GM10248 (cell line): ENCODE data around the gene TBC1D19.

ENCODE experiments used
- CTCF ChIA-PET: fragments of 300-600 bp; sonication (Branson Sonifier 250); formaldehyde crosslinking; extraction: SDS; loops from one replicate; lab custom pipeline; 2021; ENCODE audit warnings: antibody characterized with exemption; lab: Yijun Ruan, JAX
- POLR2A ChIA-PET: fragments of 350-650 bp; sonication (Branson Sonifier 250); formaldehyde crosslinking; extraction: SDS; loops from one replicate; lab custom pipeline; 2020; ENCODE audit warnings: antibody characterized with exemption; lab: Yijun Ruan, JAX
- DNase-seq: peaks from one replicate; pipeline ENCODE4 v3.0.0; 2012; ENCODE audit errors: extremely low spot score
- CTCF ChIP-seq: IDR thresholded peaks from 2 replicates; pipeline ENCODE4 v1.5.1; 2012; ENCODE audit warnings: mild to moderate bottlenecking, low read depth; ENCODE audit errors: extremely low read depth, missing control alignments, control extremely low read depth

Gene TBC1D19

GRCh38 chr4:26721685-26722084, 137.8 kb downstream of the TBC1D19 start:
- DNase-seq, result no peak
- no peak for TF ChIP-seq CTCF
- POLR2A ChIA-PET, result interaction anchor here (0.6 kb wide), 1 partner anchor 166 kb away, joined by 7 read pairs; no protein-coding TSS in a partner anchor
- CTCF ChIA-PET, result interaction anchor here (0.7 to 2.7 kb wide), 13 partner anchors 8 to 735 kb away, joined by 3 to 12 read pairs (median 4); no protein-coding TSS in a partner anchor

DNA sequence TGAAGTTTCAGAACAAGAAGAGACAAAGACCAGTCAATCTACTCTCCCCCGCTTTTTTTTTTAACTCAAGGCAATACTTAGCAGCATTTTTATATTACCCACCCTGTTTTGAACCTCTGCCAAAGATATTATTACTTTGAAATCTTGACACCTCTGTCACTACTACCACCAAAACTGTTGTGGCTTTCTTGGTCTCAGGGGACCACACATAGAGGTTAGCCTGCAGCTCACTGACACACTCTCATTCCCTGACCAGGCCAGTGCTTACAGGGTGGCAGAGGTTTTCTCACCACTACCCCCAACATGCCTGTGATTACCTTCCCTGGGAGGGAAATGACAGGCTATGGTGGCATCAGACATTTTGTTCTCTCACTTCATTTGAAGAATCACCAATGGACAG, 139.3 kb downstream of the TBC1D19 start:
- CTCF ChIA-PET, result interaction anchor here (0.9 to 2.1 kb wide), 4 partner anchors 10 to 278 kb away, joined by 3 to 8 read pairs (median 4); no protein-coding TSS in a partner anchor
- TF ChIP-seq CTCF, result no peak
- POLR2A ChIA-PET, result no interaction called here
- peak; percentile 12 for DNase-seq

DNA sequence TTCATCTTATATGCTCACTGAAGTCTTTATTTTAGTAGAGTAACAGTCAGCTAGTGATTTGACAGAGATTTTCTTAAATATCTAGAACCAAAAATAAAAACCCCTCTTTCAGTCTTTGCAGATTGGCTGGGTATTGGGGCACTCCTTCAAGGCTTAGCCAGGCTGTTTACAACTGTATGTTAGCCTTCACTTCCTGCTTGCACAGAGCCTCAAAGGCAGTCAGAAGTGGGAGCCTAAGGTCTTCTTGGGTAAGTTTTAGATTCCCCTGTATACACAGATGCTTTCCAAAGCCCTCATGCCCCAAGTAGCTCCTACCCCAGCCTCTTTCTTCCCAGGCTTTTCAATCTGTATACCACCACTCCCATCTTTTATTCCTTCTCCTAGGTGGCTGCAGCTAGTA, 140.7 kb downstream of the TBC1D19 start:
- no peak for DNase-seq
- ChIA-PET CTCF (interaction anchor here (2.0 to 2.1 kb wide), 2 partner anchors 9 to 276 kb away, joined by 5 to 8 read pairs; no protein-coding TSS in a partner anchor), POLR2A (no interaction called here)
- no peak for TF ChIP-seq CTCF

- no peak for DNase-seq
- no peak for TF ChIP-seq CTCF
- POLR2A ChIA-PET, result no interaction called here
- CTCF ChIA-PET, result interaction anchor here (1.5 kb wide), 1 partner anchor 92 kb away, joined by 3 read pairs; no protein-coding TSS in a partner anchor
These were observed 142.9 kb downstream of the TBC1D19 start for GRCh38 chr4:26726655-26727387.

GRCh38 chr4:26727844-26728243, 144.0 kb downstream of the TBC1D19 start:
- POLR2A ChIA-PET, result no interaction called here
- CTCF ChIA-PET, result interaction anchor here (0.6 to 1.5 kb wide), 2 partner anchors 42 to 91 kb away, joined by 3 read pairs; no protein-coding TSS in a partner anchor
- no peak for DNase-seq
- TF ChIP-seq CTCF, result no peak

DNA sequence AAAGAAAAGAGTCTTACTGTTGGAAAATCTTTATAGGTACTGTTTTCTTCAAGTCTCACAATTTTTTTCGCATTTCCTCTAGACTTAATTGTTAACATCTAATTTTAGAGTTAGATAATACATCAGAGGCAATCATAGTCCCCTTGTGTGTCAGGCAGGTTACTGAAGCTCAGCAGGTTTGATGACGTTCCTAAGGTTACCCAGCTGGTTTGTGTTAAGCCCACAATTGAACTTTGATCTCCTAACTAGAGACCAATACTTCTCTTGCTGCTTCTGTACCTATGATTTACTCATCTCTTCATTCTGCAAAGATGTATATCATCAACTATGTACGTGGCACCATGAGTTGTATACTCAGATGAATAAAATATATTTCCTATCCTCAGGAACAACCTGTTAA, 145.1 kb downstream of the TBC1D19 start:
- CTCF ChIA-PET, result interaction anchor here (0.8 to 1.5 kb wide), 6 partner anchors 8 to 269 kb away, joined by 3 to 9 read pairs (median 3); no protein-coding TSS in a partner anchor
- no peak for DNase-seq

More for the DNA sequence above, 145.1 kb downstream of the TBC1D19 start:
- POLR2A ChIA-PET, result no interaction called here
- no peak for TF ChIP-seq CTCF
